HG03097 (cell line): ENCODE measurements around the gene COL19A1.

Source experiments
- ATAC-seq: cut with Tn5 transposase; IDR thresholded peaks from one replicate; pipeline ENCODE4 v1.9.1; 2021; ENCODE audit not compliant: unreplicated experiment, low FRiP score

COL19A1 gene

GRCh38 chr6:70198785-70199184 is 332.4 kb downstream of the COL19A1 start:
- ATAC-seq: no peak

GRCh38 chr6:70208235-70208790 is 342.0 kb downstream of the COL19A1 start:
- ATAC-seq: no peak

DNA sequence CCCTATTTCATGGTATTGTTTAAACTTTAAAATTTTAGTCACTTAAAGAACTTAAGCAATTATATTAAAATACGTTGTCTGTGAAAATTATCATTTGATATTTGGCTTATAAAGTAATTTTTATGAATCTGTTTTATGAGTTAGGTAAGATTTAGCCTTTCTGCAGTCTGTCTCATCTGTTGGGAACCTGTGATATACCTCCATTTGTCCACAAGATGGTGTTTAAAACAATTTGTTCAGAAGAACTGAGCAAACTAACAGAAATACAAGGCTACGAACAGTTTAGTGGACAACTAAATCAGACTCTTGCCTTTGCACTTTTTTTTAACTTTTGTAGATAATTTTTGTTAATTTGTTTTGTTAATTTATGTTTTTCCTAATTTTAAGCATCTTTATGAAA is 344.1 kb downstream of the COL19A1 start:
- ATAC-seq: no peak

DNA sequence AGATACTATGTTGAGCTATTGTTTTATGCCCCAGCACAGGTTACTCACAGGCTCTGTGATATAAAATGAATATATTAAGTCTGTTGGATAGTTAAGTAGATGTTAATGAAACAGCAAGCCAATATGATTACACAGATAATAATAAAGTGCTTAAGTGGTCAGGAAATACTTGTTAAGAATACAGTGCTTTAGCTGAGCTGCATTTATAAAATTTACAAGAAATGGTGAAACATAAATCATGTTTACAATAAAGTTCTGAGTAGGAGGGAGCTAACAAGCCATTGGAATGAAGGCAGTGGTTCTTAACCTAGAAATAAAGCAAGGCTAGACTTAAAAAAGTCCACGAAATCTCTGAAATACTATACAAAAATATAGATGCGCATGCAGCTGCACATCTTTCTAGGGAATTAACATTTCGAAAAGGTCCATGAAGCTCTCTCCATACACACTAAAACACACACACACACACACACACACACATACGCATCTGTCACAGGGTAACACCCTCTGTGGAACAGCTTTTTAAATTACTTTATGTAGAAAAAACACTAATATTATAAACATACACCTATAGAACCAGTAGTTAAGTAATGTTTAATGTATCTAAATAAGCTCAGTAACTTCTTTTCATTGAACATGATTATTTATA is 349.2 kb downstream of the COL19A1 start:
- ATAC-seq: no peak

DNA sequence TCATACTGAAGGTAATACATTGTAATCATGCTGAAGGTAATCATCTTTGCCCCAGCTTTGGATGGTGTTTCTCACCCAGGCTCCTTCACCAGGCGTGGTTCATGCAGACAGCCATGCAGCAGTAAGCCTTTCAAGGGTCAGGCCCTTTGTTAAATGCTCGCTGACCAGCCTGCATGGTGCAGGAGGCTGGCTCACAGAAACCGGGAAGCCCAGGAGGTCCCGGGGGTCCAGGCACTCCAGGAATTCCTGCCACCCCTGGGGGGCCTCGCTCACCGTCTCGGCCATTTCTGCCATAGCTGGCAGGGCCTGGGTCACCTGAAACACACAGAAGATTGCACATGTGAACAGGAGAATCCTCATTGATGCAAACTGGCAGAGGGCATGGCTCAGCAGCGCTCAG is 350.4 kb downstream of the COL19A1 start:
- no peak for ATAC-seq

DNA sequence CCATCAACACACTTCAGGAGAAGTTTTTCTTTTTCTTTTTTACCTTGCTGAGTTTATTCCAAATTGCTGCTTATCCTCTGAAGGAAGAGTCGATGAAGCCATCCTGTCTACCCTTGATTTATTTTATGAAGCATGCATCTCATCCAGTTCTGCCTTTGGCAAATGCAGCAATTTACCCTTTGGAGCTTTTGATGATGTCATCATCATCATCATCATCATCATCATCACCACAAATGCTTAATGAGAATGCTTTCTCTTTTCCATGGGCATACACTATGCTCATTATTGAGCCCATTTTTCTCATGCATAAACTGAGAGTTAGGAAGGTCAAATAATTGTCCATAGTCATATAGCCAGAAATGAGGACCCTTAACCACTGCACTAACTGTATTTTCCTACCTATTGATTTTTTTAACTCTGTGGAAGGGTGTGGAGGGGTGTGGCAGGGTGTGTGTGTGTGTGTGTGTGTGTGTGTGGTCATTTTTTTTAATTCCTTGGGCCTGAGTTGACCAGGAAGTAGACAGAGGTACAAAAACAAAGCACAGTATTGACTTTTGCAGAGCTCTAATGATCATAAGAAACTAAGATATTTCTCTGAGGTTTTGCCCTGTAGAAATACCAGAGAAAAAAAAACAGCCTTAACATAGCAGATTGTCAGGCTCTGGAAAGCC is 353.7 kb downstream of the COL19A1 start:
- ATAC-seq: no peak

DNA sequence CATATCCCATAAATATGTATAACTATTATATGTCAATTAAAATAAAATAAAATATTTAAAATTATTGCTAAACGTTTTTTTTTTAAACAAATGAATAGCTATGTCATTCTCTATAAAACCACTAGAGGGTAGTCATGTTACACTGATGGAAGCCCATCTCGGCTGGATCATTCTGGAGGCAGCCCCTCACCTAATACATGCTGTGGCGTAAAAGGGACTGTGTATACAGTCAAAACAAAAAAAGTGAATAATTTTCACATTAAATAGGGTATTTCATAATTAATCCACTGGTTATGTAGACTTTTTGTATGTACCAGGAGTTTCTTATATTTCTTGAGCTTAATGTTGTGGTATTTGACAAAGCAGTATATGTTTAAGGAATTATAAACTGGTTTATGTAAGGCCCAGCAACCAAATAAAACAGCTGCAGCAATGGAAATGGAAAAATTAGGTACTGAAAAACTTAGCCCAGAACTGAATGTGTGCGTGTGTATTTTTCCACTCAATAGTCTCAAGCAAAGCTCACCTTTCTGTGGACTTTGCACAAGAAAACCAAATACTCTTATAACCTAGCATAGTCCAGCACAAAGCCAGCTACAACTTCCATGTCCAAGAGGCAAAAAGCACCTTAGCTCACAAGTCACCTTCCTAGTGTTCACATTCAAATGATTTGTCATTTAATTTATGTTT is 354.8 kb downstream of the COL19A1 start:
- ATAC-seq: no peak

- ATAC-seq: no peak
These were observed 355.5 kb downstream of the COL19A1 start for GRCh38 chr6:70221715-70222438.

- ATAC-seq: no peak
These were observed 356.0 kb downstream of the COL19A1 start for GRCh38 chr6:70222439-70222749.

- no peak for ATAC-seq
These were observed 358.7 kb downstream of the COL19A1 start for GRCh38 chr6:70225055-70225454.

DNA sequence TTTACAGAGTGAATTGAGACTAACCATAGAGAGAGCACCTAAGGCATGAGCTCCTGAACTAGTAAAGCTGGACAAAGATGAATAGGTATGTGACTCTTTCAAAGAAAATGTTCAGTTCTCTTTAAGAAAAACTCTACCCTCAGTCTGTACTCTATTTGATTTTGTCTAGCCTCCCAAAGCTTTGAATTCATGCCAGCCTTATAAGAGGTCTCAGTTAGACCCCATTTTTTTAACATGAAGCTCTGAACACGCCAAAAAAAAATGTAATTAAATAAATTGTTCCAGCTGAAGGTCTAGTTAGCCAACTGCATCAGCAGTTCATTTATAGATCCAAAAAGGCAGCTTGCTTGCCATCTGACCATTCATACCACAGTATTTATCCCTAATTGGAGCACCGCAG is 365.0 kb downstream of the COL19A1 start:
- no peak for ATAC-seq

GRCh38 chr6:70234561-70235236 is 368.3 kb downstream of the COL19A1 start:
- no peak for ATAC-seq

DNA sequence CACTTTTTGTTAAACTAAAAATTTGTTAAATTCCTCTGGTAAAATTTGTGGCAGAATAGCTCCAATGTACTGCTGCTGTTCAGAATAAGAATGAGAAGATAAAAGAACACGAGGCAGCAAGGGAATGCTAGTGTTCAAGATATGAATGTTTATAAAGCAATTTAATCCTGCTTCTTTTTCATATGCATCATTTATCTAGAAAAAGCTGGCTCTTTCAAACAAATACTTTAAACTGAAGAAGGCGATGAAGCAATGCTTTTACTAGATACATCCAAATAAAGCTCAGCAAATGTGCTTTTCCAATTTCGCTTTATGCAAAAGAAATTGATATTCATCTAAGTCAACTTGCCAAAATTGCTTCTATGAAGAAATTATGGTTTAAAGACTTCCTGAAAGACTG is 370.0 kb downstream of the COL19A1 start:
- ATAC-seq: no peak

GRCh38 chr6:70241031-70241430 is 374.7 kb downstream of the COL19A1 start:
- ATAC-seq: no peak

DNA sequence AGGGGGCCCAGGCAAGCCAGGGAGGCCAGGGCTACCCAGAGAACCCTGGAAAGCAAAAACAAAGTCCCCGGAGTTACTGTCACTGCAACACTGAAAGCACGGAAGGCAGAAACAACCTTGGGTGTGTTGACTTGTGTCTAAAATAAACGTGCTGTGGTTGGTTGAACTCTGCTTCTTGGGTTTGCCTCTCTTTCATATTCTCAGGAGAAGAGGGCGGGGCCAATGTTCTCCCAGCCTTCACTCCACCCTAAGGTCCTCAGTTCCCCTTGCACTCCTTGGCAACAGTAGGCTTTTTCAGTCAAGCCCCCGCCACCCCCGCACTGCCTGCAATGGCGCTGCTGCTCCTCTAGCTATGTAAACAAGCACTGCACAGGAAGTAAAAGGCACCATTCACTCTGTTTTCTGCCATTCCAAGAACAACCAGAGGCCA is 375.6 kb downstream of the COL19A1 start:
- no peak for ATAC-seq

GRCh38 chr6:70246118-70246517 is 379.8 kb downstream of the COL19A1 start:
- no peak for ATAC-seq

DNA sequence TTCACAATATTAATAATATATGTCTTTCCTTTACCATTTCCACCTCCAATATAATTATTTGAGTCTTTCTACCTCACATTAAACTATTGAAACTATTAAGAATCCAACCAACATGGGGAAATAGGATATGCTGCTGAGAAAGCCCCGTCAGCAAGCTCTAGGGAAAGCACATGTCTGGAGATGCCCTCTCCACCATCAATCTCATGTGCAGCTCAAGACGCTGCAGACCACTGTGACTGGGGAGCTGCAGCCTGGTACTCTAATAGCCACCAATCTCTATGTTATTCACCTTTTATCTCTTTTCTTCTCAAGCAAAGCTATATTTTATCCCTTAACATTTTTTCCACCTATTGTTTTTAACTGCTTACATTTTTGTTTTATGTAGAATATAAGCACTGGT is 386.2 kb downstream of the COL19A1 start:
- ATAC-seq: no peak

- ATAC-seq: no peak
These were observed 387.6 kb downstream of the COL19A1 start for GRCh38 chr6:70253923-70254322.

DNA sequence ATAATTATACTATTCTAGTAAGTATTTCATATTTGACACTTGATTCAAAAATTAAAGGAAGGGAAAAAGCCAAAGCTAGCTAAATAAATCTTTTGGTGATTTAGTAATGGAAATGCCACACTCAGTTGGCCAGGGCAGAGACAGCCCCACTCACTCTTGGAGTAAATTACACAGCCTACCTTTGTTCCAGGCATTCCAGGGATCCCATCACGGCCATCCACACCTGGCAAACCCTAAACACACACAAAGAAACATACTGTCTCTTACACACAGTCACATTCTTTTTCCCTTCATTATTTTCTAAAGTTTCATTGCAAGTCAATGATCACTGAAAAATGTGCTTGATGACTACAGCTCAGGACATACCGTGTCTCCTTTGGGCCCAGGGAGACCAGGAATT is 388.4 kb downstream of the COL19A1 start:
- no peak for ATAC-seq

- ATAC-seq: no peak
These were observed 391.5 kb downstream of the COL19A1 start for GRCh38 chr6:70257768-70258273.
